Measurements from ENCODE around the gene PTGES2. TPM values are rescaled to one million over a fixed set of nuclear protein-coding genes. Genes with fewer than 3 reads are reported as not detected.

Gene PTGES2
- polyA plus RNA-seq (2013, experiment 1 of 2), result 51.7 TPM
- polyA plus RNA-seq (2013, experiment 2 of 2), result 48.8 TPM

- H3K27me3 ChIP-seq (ENCODE audit: insufficient read depth, low read length), result peaks cover 9% of the 10 kb centered on the region; the same call in 1 of the 2 replicates
- peaks cover 21% of the 10 kb centered on the region for H3K36me3 ChIP-seq (ENCODE audit: insufficient read depth, low read length)
- no peaks in the 10 kb centered on the region for H3K9me3 ChIP-seq (ENCODE audit: insufficient read depth, low read depth, low read length)
- peak within 1 kb of the TSS; percentile 99 for H3K27ac ChIP-seq (ENCODE audit: low read depth, low read length)
- peak within 1 kb of the TSS; percentile 100 for H3K4me3 ChIP-seq (ENCODE audit: low read length)
- H3K9ac ChIP-seq (ENCODE audit: low read depth, low read length), result peak within 1 kb of the TSS; percentile 95
- under 1% methylated on average over 56 of the region's 56 CpGs for WGBS
- no peaks in the 10 kb centered on the region for H3K4me1 ChIP-seq (ENCODE audit: insufficient read depth, low read length)
These were observed at the start of gene PTGES2 for GRCh38 chr9:128127568-128127989. Gene PTGES2 (minus strand): TSS chr9:128127729. CDS start chr9:128127717, 12 bp downstream.

- Histone ChIP-seq H3K27me3 (ENCODE audit: insufficient read depth, low read length) (no peaks in the 10 kb centered on the region), H3K9ac (ENCODE audit: low read depth, low read length) (no peak overlapping the region), H3K9me3 (ENCODE audit: insufficient read depth, low read depth, low read length) (peaks cover 6% of the 10 kb centered on the region; the same call in 1 of the 2 replicates), H3K4me1 (ENCODE audit: insufficient read depth, low read length) (no peaks in the 10 kb centered on the region), H3K27ac (ENCODE audit: low read depth, low read length) (no peak overlapping the region), H3K4me3 (ENCODE audit: low read length) (no peak overlapping the region), H3K36me3 (ENCODE audit: insufficient read depth, low read length) (peaks cover 63% of the 10 kb centered on the region)
- 91% methylated on average over 2 of the region's 2 CpGs for WGBS
These were observed 48.2 kb upstream of the PTGES2 start for GRCh38 chr9:128175726-128176125.

GRCh38 chr9:128175102-128175563 is 47.6 kb upstream of the PTGES2 start:
- WGBS, result 85% methylated on average over 8 of the region's 8 CpGs
- H3K9me3 ChIP-seq (ENCODE audit: insufficient read depth, low read depth, low read length), result peaks cover 6% of the 10 kb centered on the region; the same call in 1 of the 2 replicates
- peaks cover 59% of the 10 kb centered on the region for H3K36me3 ChIP-seq (ENCODE audit: insufficient read depth, low read length)
- H3K4me3 ChIP-seq (ENCODE audit: low read length), result no peak overlapping the region
- H3K27me3 ChIP-seq (ENCODE audit: insufficient read depth, low read length), result no peaks in the 10 kb centered on the region
- no peak overlapping the region for H3K27ac ChIP-seq (ENCODE audit: low read depth, low read length)
- H3K4me1 ChIP-seq (ENCODE audit: insufficient read depth, low read length), result no peaks in the 10 kb centered on the region
- no peak overlapping the region for H3K9ac ChIP-seq (ENCODE audit: low read depth, low read length)

GRCh38 chr9:128174062-128174461 is 46.5 kb upstream of the PTGES2 start:
- H3K9me3 ChIP-seq (ENCODE audit: insufficient read depth, low read depth, low read length), result peaks cover 2% of the 10 kb centered on the region; the same call in 1 of the 2 replicates
- no peaks in the 10 kb centered on the region for H3K4me1 ChIP-seq (ENCODE audit: insufficient read depth, low read length)
- H3K27me3 ChIP-seq (ENCODE audit: insufficient read depth, low read length), result no peaks in the 10 kb centered on the region
- peaks cover 60% of the 10 kb centered on the region for H3K36me3 ChIP-seq (ENCODE audit: insufficient read depth, low read length)
- H3K27ac ChIP-seq (ENCODE audit: low read depth, low read length), result no peak overlapping the region
- no peak overlapping the region for H3K9ac ChIP-seq (ENCODE audit: low read depth, low read length)
- no peak overlapping the region for H3K4me3 ChIP-seq (ENCODE audit: low read length)
- WGBS, result 92% methylated on average over 4 of the region's 4 CpGs

- Histone ChIP-seq H3K27ac (ENCODE audit: low read depth, low read length) (no peak overlapping the region), H3K9ac (ENCODE audit: low read depth, low read length) (no peak overlapping the region), H3K9me3 (ENCODE audit: insufficient read depth, low read depth, low read length) (no peaks in the 10 kb centered on the region), H3K4me1 (ENCODE audit: insufficient read depth, low read length) (no peaks in the 10 kb centered on the region), H3K27me3 (ENCODE audit: insufficient read depth, low read length) (no peaks in the 10 kb centered on the region), H3K4me3 (ENCODE audit: low read length) (no peak overlapping the region), H3K36me3 (ENCODE audit: insufficient read depth, low read length) (peaks cover 56% of the 10 kb centered on the region)
- WGBS, result 94% methylated on average over 8 of the region's 8 CpGs
These were observed 42.4 kb upstream of the PTGES2 start for GRCh38 chr9:128169925-128170324.

GRCh38 chr9:128169492-128169891 is 42.0 kb upstream of the PTGES2 start:
- no peak overlapping the region for H3K9ac ChIP-seq (ENCODE audit: low read depth, low read length)
- H3K27me3 ChIP-seq (ENCODE audit: insufficient read depth, low read length), result no peaks in the 10 kb centered on the region
- H3K4me3 ChIP-seq (ENCODE audit: low read length), result no peak overlapping the region
- no peak overlapping the region for H3K27ac ChIP-seq (ENCODE audit: low read depth, low read length)
- 94% methylated on average over 8 of the region's 8 CpGs for WGBS
- no peaks in the 10 kb centered on the region for H3K9me3 ChIP-seq (ENCODE audit: insufficient read depth, low read depth, low read length)
- H3K36me3 ChIP-seq (ENCODE audit: insufficient read depth, low read length), result peaks cover 58% of the 10 kb centered on the region
- no peaks in the 10 kb centered on the region for H3K4me1 ChIP-seq (ENCODE audit: insufficient read depth, low read length)

- Histone ChIP-seq H3K4me3 (ENCODE audit: low read length) (no peak overlapping the region), H3K27ac (ENCODE audit: low read depth, low read length) (no peak overlapping the region), H3K27me3 (ENCODE audit: insufficient read depth, low read length) (no peaks in the 10 kb centered on the region), H3K4me1 (ENCODE audit: insufficient read depth, low read length) (no peaks in the 10 kb centered on the region), H3K36me3 (ENCODE audit: insufficient read depth, low read length) (peaks cover 60% of the 10 kb centered on the region), H3K9ac (ENCODE audit: low read depth, low read length) (no peak overlapping the region), H3K9me3 (ENCODE audit: insufficient read depth, low read depth, low read length) (no peaks in the 10 kb centered on the region)
- WGBS, result 93% methylated on average over 8 of the region's 8 CpGs
These were observed 41.3 kb upstream of the PTGES2 start for GRCh38 chr9:128168731-128169308.

- 89% methylated on average over 4 of the region's 4 CpGs for WGBS
- Histone ChIP-seq H3K4me3 (ENCODE audit: low read length) (no peak overlapping the region), H3K9ac (ENCODE audit: low read depth, low read length) (no peak overlapping the region)
These were observed 39.7 kb upstream of the PTGES2 start for GRCh38 chr9:128167209-128167608.

GRCh38 chr9:128166169-128166568 is 38.6 kb upstream of the PTGES2 start:
- Histone ChIP-seq H3K4me3 (ENCODE audit: low read length) (no peak overlapping the region), H3K27me3 (ENCODE audit: insufficient read depth, low read length) (no peaks in the 10 kb centered on the region), H3K27ac (ENCODE audit: low read depth, low read length) (no peak overlapping the region), H3K9me3 (ENCODE audit: insufficient read depth, low read depth, low read length) (no peaks in the 10 kb centered on the region), H3K36me3 (ENCODE audit: insufficient read depth, low read length) (peaks cover 78% of the 10 kb centered on the region), H3K4me1 (ENCODE audit: insufficient read depth, low read length) (no peaks in the 10 kb centered on the region), H3K9ac (ENCODE audit: low read depth, low read length) (no peak overlapping the region)
- WGBS, result 95% methylated on average over 18 of the region's 18 CpGs

More at GRCh38 chr9:128167209-128167608, 39.7 kb upstream of the PTGES2 start:
- Histone ChIP-seq H3K36me3 (ENCODE audit: insufficient read depth, low read length) (peaks cover 73% of the 10 kb centered on the region), H3K9me3 (ENCODE audit: insufficient read depth, low read depth, low read length) (no peaks in the 10 kb centered on the region), H3K27me3 (ENCODE audit: insufficient read depth, low read length) (no peaks in the 10 kb centered on the region), H3K4me1 (ENCODE audit: insufficient read depth, low read length) (no peaks in the 10 kb centered on the region), H3K27ac (ENCODE audit: low read depth, low read length) (no peak overlapping the region)

GRCh38 chr9:128164307-128164885 is 36.9 kb upstream of the PTGES2 start:
- no peaks in the 10 kb centered on the region for H3K4me1 ChIP-seq (ENCODE audit: insufficient read depth, low read length)
- H3K9me3 ChIP-seq (ENCODE audit: insufficient read depth, low read depth, low read length), result no peaks in the 10 kb centered on the region
- H3K4me3 ChIP-seq (ENCODE audit: low read length), result no peak overlapping the region
- H3K9ac ChIP-seq (ENCODE audit: low read depth, low read length), result no peak overlapping the region
- WGBS, result 94% methylated on average over 14 of the region's 14 CpGs
- no peaks in the 10 kb centered on the region for H3K27me3 ChIP-seq (ENCODE audit: insufficient read depth, low read length)
- no peak overlapping the region for H3K27ac ChIP-seq (ENCODE audit: low read depth, low read length)
- peaks cover 68% of the 10 kb centered on the region for H3K36me3 ChIP-seq (ENCODE audit: insufficient read depth, low read length)

GRCh38 chr9:128163523-128164306 is 36.2 kb upstream of the PTGES2 start:
- no peaks in the 10 kb centered on the region for H3K27me3 ChIP-seq (ENCODE audit: insufficient read depth, low read length)
- H3K4me3 ChIP-seq (ENCODE audit: low read length), result no peak overlapping the region
- no peak overlapping the region for H3K27ac ChIP-seq (ENCODE audit: low read depth, low read length)
- peaks cover 62% of the 10 kb centered on the region for H3K36me3 ChIP-seq (ENCODE audit: insufficient read depth, low read length)
- WGBS, result 92% methylated on average over 10 of the region's 10 CpGs
- H3K9ac ChIP-seq (ENCODE audit: low read depth, low read length), result no peak overlapping the region
- H3K4me1 ChIP-seq (ENCODE audit: insufficient read depth, low read length), result no peaks in the 10 kb centered on the region
- H3K9me3 ChIP-seq (ENCODE audit: insufficient read depth, low read depth, low read length), result no peaks in the 10 kb centered on the region
